ENCODE measurements around the gene PSMA6. TPM values are rescaled to one million over a fixed set of nuclear protein-coding genes. Genes with fewer than 3 reads are reported as not detected.

The PSMA6 gene
- total RNA-seq, 1 donor from 2014 or later: 225 TPM

DNA sequence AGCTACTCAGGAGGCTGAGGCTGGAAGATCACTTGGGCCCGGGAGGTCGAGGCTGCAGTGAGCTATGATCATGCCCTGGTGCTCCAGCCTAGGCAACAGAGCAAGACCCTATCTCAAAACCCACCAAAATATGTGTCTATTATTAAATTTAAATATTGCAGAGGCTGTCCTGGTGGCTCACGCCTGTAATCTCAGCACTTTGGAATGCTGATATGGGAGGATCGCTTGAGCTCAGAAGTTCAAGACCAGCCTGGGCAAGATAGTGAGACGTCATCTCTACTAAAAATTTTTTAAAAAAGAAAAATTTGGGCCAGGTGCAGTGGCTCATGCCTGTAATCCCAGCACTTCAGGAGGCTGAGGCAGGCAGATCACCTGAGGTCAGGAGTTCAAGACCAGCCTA, 13.9 kb downstream of the PSMA6 start:
- Mint-ChIP-seq H3K36me3 (ENCODE audit: low read depth, unreplicated experiment) (no peaks in the 10 kb centered on the region), H3K27ac (ENCODE audit: unreplicated experiment) (no peak overlapping the region), H3K4me3 (ENCODE audit: unreplicated experiment) (no peak overlapping the region), H3K4me1 (ENCODE audit: low read depth, unreplicated experiment) (peaks cover 10% of the 10 kb centered on the region), H3K27me3 (ENCODE audit: low read depth, unreplicated experiment) (no peaks in the 10 kb centered on the region), H3K9me3 (ENCODE audit: unreplicated experiment) (no peaks in the 10 kb centered on the region)
- Histone ChIP-seq H3K27me3 (ENCODE audit: insufficient read depth, low read length) (no peaks in the 10 kb centered on the region), H3K4me2 (ENCODE audit: low read length) (no peak overlapping the region), H3K4me1 (ENCODE audit: insufficient read depth, low read length) (no peaks in the 10 kb centered on the region), H3K9ac (ENCODE audit: low read length) (no peak overlapping the region), H3K36me3 (ENCODE audit: insufficient read depth, low read length) (peaks cover 14% of the 10 kb centered on the region), H3K9me3 (ENCODE audit: insufficient read depth, low read depth, low read length) (no peaks in the 10 kb centered on the region), H4K20me1 (ENCODE audit: insufficient read depth, low read length) (peaks cover 74% of the 10 kb centered on the region), H3K27ac (ENCODE audit: low read depth, low read length) (no peak overlapping the region), H3K79me2 (ENCODE audit: insufficient read depth, low read length) (peaks cover 74% of the 10 kb centered on the region), H2AFZ (ENCODE audit: low read depth, low read length) (no peak overlapping the region), H3K4me3 (ENCODE audit: insufficient read depth, low read depth, low read length) (no peak overlapping the region)
- TF ChIP-seq CTCF (IDR thresholded peaks at IDR 0.05; ENCODE audit: insufficient read depth, low read depth, low read length) (no peak), EZH2 (IDR thresholded peaks at IDR 0.05; ENCODE audit: insufficient read depth, low read length) (no peak)
- DNase-seq (ENCODE audit: low read depth): no peak
- no peak for FAIRE-seq

- DNase-seq (ENCODE audit: low read depth) (no peak), FAIRE-seq (no peak)
- Histone ChIP-seq H3K27ac (ENCODE audit: low read depth, low read length) (no peak overlapping the region), H3K79me2 (ENCODE audit: insufficient read depth, low read length) (no peaks in the 10 kb centered on the region), H3K4me2 (ENCODE audit: low read length) (no peak overlapping the region), H3K9ac (ENCODE audit: low read length) (no peak overlapping the region), H3K36me3 (ENCODE audit: insufficient read depth, low read length) (peaks cover 37% of the 10 kb centered on the region), H2AFZ (ENCODE audit: low read depth, low read length) (no peak overlapping the region), H3K4me1 (ENCODE audit: insufficient read depth, low read length) (no peaks in the 10 kb centered on the region), H3K27me3 (ENCODE audit: insufficient read depth, low read length) (no peaks in the 10 kb centered on the region), H3K4me3 (ENCODE audit: insufficient read depth, low read depth, low read length) (no peak overlapping the region), H4K20me1 (ENCODE audit: insufficient read depth, low read length) (peaks cover 7% of the 10 kb centered on the region), H3K9me3 (ENCODE audit: insufficient read depth, low read depth, low read length) (no peaks in the 10 kb centered on the region)
- Mint-ChIP-seq H3K27me3 (ENCODE audit: low read depth, unreplicated experiment) (no peaks in the 10 kb centered on the region), H3K27ac (ENCODE audit: unreplicated experiment) (no peak overlapping the region), H3K9me3 (ENCODE audit: unreplicated experiment) (no peaks in the 10 kb centered on the region), H3K4me3 (ENCODE audit: unreplicated experiment) (no peak overlapping the region), H3K4me1 (ENCODE audit: low read depth, unreplicated experiment) (peaks cover 3% of the 10 kb centered on the region), H3K36me3 (ENCODE audit: low read depth, unreplicated experiment) (peaks cover 9% of the 10 kb centered on the region)
- no peak for TF ChIP-seq EZH2 (IDR thresholded peaks at IDR 0.05; ENCODE audit: insufficient read depth, low read length)
These were observed 25.6 kb downstream of the PSMA6 start for GRCh38 chr14:35317820-35318219.

- FAIRE-seq (no peak), DNase-seq (ENCODE audit: low read depth) (no peak)
- H3K4me3 ChIP-seq (ENCODE audit: insufficient read depth, low read depth, low read length): no peak overlapping the region
- TF ChIP-seq EZH2 (IDR thresholded peaks at IDR 0.05; ENCODE audit: insufficient read depth, low read length): no peak
- H3K9me3 Mint-ChIP-seq (ENCODE audit: unreplicated experiment): no peaks in the 10 kb centered on the region
- no peaks in the 10 kb centered on the region for H3K27me3 Mint-ChIP-seq (ENCODE audit: low read depth, unreplicated experiment)
- H3K4me2 ChIP-seq (ENCODE audit: low read length): no peak overlapping the region
- H3K27ac Mint-ChIP-seq (ENCODE audit: unreplicated experiment): no peak overlapping the region
- H3K36me3 Mint-ChIP-seq (ENCODE audit: low read depth, unreplicated experiment): peaks cover 6% of the 10 kb centered on the region
- H3K27ac ChIP-seq (ENCODE audit: low read depth, low read length): no peak overlapping the region
- H3K4me3 Mint-ChIP-seq (ENCODE audit: unreplicated experiment): no peak overlapping the region
- peaks cover 26% of the 10 kb centered on the region for H3K36me3 ChIP-seq (ENCODE audit: insufficient read depth, low read length)
- no peaks in the 10 kb centered on the region for H3K4me1 ChIP-seq (ENCODE audit: insufficient read depth, low read length)
- H4K20me1 ChIP-seq (ENCODE audit: insufficient read depth, low read length): peaks cover 7% of the 10 kb centered on the region
- H3K4me1 Mint-ChIP-seq (ENCODE audit: low read depth, unreplicated experiment): peaks cover 3% of the 10 kb centered on the region
- no peak overlapping the region for H3K9ac ChIP-seq (ENCODE audit: low read length)
- no peaks in the 10 kb centered on the region for H3K27me3 ChIP-seq (ENCODE audit: insufficient read depth, low read length)
- no peak overlapping the region for H2AFZ ChIP-seq (ENCODE audit: low read depth, low read length)
- H3K9me3 ChIP-seq (ENCODE audit: insufficient read depth, low read depth, low read length): no peaks in the 10 kb centered on the region
- H3K79me2 ChIP-seq (ENCODE audit: insufficient read depth, low read length): no peaks in the 10 kb centered on the region
These were observed 27.3 kb downstream of the PSMA6 start for GRCh38 chr14:35319509-35319908.
